Measurements from ENCODE around the gene GRID2IP.
"Not testable (repeated sequence)": the region's sequence is repeated elsewhere in the genome, so short reads cannot be mapped to it uniquely, and the experiment has no call there.

GRID2IP gene

DNA sequence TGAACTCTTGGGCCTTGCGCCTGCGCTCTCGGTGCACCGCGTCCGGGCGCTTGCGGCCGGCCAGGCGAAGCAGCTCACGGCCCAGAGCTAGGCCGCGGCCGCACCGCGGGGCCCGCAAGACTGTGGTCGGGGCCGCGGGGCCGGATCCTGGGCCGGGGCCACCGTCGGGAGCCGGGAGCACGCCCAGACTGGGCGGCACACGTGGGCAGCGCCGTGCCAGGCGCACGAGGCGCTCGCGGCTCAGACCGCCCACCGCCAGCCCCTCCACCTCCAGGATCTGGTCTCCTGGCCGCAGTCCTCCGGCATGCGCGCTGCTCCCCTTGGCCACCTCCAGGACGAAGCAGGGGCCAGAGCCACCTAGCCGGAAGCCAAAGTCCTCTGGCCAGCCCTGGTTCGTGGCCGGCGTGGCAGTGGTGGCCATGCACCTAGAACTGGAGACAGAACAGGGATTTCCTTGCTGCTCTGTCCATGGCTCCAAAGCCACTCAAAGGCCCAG, at the start of gene GRID2IP:
Gene GRID2IP, minus strand, starts transcription at position 446 of the 496 bp plus-strand sequence. Its CDS starts 25 bp downstream, at position 421.
- no peak within 1 kb of the TSS for H3K4me3 ChIP-seq (replicated peaks in 1 of 2; ENCODE audit: low read depth in 2 of 2, low read length in 2 of 2)
- TF ChIP-seq, protein P1, sequence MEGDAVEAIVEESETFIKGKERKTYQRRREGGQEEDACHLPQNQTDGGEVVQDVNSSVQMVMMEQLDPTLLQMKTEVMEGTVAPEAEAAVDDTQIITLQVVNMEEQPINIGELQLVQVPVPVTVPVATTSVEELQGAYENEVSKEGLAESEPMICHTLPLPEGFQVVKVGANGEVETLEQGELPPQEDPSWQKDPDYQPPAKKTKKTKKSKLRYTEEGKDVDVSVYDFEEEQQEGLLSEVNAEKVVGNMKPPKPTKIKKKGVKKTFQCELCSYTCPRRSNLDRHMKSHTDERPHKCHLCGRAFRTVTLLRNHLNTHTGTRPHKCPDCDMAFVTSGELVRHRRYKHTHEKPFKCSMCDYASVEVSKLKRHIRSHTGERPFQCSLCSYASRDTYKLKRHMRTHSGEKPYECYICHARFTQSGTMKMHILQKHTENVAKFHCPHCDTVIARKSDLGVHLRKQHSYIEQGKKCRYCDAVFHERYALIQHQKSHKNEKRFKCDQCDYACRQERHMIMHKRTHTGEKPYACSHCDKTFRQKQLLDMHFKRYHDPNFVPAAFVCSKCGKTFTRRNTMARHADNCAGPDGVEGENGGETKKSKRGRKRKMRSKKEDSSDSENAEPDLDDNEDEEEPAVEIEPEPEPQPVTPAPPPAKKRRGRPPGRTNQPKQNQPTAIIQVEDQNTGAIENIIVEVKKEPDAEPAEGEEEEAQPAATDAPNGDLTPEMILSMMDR (IDR thresholded peaks at IDR 0.05; ENCODE audit: low read depth, low read length), result no peak
- DNase-seq (ENCODE audit: low read depth in 2 of 2), result no peak

- H3K4me3 ChIP-seq (replicated peaks in 1 of 2; ENCODE audit: low read depth in 2 of 2, low read length in 2 of 2), result no peak overlapping the region
- TF ChIP-seq, protein P1 (IDR thresholded peaks at IDR 0.05; ENCODE audit: low read depth, low read length), result no peak
- DNase-seq (ENCODE audit: low read depth in 2 of 2), result no peak
Measured at GRCh38 chr7:6600093-6600492, 48.8 kb upstream of the GRID2IP start.

- DNase-seq (ENCODE audit: low read depth in 2 of 2), result no peak
- TF ChIP-seq, protein P1 (IDR thresholded peaks at IDR 0.05; ENCODE audit: low read depth, low read length), result no peak
- H3K4me3 ChIP-seq (replicated peaks in 1 of 2; ENCODE audit: low read depth in 2 of 2, low read length in 2 of 2), result peak overlapping the region; percentile 73 to 90
Measured at GRCh38 chr7:6590645-6591110, 39.4 kb upstream of the GRID2IP start.

GRCh38 chr7:6589829-6590644, 38.8 kb upstream of the GRID2IP start, which contains the start of gene INTS15:
Gene INTS15, plus strand, starts transcription at chr7:6590021. Its CDS starts 263 bp downstream, at chr7:6590284.
- H3K4me3 ChIP-seq (replicated peaks in 1 of 2; ENCODE audit: low read depth in 2 of 2, low read length in 2 of 2), result peak within 1 kb of the TSS; percentile 73 to 90
- DNase-seq (ENCODE audit: low read depth in 2 of 2), result peak; percentile 74 to 87
- TF ChIP-seq, protein P1 (IDR thresholded peaks at IDR 0.05; ENCODE audit: low read depth, low read length), result peak; percentile 14

DNA sequence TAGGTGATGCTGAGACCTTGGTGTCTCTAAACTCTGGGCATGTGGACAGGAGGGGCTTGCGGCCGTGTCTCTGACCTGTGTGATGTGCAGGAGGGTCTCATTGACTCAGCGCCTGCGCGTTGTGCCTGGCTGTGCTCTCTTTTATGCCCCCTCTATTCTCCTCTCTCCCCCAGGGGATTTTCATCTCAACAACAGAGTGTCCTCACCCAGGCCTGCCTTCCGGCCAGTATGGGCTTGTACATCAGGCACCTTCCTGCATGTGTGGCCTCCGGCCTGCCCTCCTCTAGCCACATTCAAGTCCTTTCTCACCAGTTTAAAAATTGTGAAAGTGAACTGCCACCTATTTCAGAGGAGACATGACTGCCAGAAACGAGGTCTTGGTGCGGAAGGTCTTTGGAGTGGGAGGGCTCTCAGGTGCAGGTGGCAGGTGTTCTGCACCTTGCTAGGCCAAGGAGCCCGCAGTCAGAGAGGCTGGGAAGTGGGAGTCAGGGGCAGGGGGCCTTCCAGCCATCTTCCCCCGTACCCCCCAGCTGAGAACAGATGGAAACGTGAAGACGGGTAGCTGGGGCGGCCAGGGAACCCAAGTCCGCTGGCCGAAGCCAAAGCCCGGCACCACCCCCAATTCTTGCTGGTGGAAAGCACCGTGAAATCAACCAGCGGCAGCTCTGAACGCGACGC, 38.0 kb upstream of the GRID2IP start:
- DNase-seq (ENCODE audit: low read depth in 2 of 2), result no peak
- TF ChIP-seq, protein P1 (IDR thresholded peaks at IDR 0.05; ENCODE audit: low read depth, low read length), result no peak
- peak overlapping the region; percentile 24 to 31 for H3K4me3 ChIP-seq (replicated peaks in 1 of 2; ENCODE audit: low read depth in 2 of 2, low read length in 2 of 2)

DNA sequence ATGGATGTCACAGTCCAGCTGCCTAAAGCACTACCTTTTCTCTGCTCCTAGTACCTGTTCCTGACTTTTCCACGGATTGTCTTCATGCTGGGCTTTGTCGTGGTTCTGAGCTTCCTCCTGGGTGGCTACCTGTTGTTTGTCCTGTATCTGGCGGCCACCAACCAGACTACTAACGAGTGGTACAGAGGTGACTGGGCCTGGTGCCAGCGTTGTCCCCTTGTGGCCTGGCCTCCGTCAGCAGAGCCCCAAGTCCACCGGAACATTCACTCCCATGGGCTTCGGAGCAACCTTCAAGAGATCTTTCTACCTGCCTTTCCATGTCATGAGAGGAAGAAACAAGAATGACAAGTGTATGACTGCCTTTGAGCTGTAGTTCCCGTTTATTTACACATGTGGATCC, 37.3 kb upstream of the GRID2IP start:
- no peak for DNase-seq (ENCODE audit: low read depth in 2 of 2)
- no peak overlapping the region for H3K4me3 ChIP-seq (replicated peaks in 1 of 2; ENCODE audit: low read depth in 2 of 2, low read length in 2 of 2)
- TF ChIP-seq, protein P1 (IDR thresholded peaks at IDR 0.05; ENCODE audit: low read depth, low read length), result no peak

- not testable (repeated sequence) for H3K4me3 ChIP-seq (replicated peaks in 1 of 2; ENCODE audit: low read depth in 2 of 2, low read length in 2 of 2); DNase-seq (ENCODE audit: low read depth in 2 of 2)
Measured at GRCh38 chr7:6585746-6586432, 34.6 kb upstream of the GRID2IP start.

Measured in cardiac fibroblast (primary cell).